ENCODE results near the gene TMEM14A.

- no peak for TF ChIP-seq POLR2A (IDR thresholded peaks at IDR 0.05)
- TF ChIP-seq CTCF (IDR thresholded peaks at IDR 0.05), result no peak
Observed at GRCh38 chr6:52635049-52635577, 35.8 kb upstream of the TMEM14A start.
